ENCODE results near the gene CHRM5.

DNA sequence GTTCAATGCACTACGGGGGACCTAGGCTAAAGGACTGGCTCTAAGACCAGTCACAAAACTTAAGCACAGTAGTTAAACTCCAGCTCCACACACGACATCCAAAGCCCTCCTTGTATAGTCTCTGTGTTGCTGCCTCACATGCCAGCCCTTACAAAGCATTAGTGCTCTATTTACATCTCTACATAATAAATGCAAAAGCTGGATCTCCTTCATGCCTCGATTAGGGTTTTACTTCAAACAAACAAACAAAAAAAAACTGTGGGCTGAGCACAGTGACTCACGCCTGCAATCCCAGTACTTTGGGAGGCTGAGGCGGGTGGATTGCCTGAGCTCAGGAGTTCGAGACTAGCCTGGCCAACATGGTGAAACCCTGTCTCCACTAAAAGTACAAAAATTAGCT is 143.2 kb downstream of the CHRM5 start:
- TF ChIP-seq, protein P1, sequence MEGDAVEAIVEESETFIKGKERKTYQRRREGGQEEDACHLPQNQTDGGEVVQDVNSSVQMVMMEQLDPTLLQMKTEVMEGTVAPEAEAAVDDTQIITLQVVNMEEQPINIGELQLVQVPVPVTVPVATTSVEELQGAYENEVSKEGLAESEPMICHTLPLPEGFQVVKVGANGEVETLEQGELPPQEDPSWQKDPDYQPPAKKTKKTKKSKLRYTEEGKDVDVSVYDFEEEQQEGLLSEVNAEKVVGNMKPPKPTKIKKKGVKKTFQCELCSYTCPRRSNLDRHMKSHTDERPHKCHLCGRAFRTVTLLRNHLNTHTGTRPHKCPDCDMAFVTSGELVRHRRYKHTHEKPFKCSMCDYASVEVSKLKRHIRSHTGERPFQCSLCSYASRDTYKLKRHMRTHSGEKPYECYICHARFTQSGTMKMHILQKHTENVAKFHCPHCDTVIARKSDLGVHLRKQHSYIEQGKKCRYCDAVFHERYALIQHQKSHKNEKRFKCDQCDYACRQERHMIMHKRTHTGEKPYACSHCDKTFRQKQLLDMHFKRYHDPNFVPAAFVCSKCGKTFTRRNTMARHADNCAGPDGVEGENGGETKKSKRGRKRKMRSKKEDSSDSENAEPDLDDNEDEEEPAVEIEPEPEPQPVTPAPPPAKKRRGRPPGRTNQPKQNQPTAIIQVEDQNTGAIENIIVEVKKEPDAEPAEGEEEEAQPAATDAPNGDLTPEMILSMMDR (IDR thresholded peaks at IDR 0.05) = no peak
- no peak for TF ChIP-seq EZH2 (IDR thresholded peaks at IDR 0.05; ENCODE audit: borderline replicate concordance, insufficient read depth, low read depth, low read length, poor library complexity, severe bottlenecking)

Data from B cell (primary cell).